ENCODE data around the gene RAD51B.

- TF ChIP-seq CTCF (IDR thresholded peaks at IDR 0.05; ENCODE audit: insufficient read depth, low read length) (no peak), POLR2AphosphoS5 (IDR thresholded peaks at IDR 0.05; ENCODE audit: low read depth) (no peak), GABPA (IDR thresholded peaks at IDR 0.05; ENCODE audit: low read depth) (no peak), SPI1 (IDR thresholded peaks at IDR 0.05; ENCODE audit: borderline replicate concordance, low read depth) (no peak)
These were observed 881.6 kb downstream of the RAD51B start for GRCh38 chr14:68701001-68701741.

Data from HL-60 (cell line).